GM21717 (cell line): ENCODE data around the gene CCDC181.
"Not testable (repeated sequence)": the region's sequence is repeated elsewhere in the genome, so short reads cannot be mapped to it uniquely, and the experiment has no call there.

Experiments used
- ATAC-seq: cut with Tn5 transposase; IDR thresholded peaks from one replicate; pipeline ENCODE4 v1.9.1; 2021; ENCODE audit warnings: mild to moderate bottlenecking, moderate library complexity; ENCODE audit not compliant: unreplicated experiment

CCDC181 gene

DNA sequence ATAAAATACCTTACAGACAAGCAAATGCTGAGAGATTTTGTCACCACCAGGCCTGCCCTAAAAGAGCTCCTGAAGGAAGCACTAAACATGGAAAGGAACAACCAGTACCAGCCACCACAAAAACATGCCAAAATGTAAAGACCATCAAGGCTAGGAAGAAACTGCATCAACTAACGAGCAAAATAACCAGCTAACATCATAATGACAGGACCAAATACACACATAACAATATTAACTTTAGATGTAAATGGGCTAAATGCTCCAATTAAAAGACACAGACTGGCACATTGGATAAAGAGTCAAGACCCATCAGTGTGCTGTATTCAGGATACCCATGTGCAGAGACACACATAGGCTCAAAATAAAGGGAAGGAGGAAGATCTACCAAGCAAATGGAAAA lies 24.7 kb downstream of the CCDC181 start:
- ATAC-seq = not testable (repeated sequence)

GRCh38 chr1:169395955-169396354 lies 31.3 kb downstream of the CCDC181 start:
- no peak for ATAC-seq

DNA sequence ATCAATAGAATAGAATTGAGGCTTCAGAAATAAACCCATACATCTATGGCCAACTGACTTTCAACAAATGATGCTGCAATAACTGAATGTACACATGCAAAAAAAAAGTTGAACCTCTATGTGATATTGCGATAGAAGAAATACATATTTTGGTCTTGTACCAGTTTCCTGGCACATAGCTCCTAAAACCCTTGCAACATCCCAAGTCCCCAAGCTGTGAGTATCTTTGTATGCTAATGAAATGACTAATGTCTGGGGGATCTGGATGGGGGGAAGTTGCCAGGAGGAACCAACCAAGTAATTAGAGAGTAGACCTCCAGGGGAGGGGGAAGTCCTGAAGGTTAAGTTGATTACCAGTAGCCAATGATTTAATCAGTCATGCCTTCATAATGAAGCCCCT lies 34.9 kb downstream of the CCDC181 start:
- ATAC-seq = no peak

DNA sequence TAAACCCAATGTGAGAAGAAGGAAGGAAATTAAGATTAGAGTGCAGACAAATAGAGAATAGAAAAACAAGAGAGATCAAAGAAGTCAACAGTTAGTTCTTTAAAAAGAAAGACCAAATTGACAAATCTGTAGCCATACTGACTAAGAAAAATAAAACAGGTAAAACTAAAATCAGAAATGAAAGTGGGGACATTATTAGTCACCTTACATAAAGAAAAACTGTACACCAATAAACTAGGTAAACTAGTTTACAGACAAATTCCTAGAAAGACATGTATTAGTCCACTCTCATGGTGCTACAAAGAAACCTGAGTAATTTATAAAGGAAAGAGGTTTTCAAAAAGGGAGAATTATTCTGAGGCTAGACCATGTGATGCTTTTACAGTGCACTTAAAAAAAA lies 37.0 kb downstream of the CCDC181 start:
- ATAC-seq = peak; percentile 85

- ATAC-seq = no peak
These were observed 39.9 kb downstream of the CCDC181 start for GRCh38 chr1:169387399-169387798.

GRCh38 chr1:169383449-169383848 lies 43.8 kb downstream of the CCDC181 start:
- ATAC-seq = no peak

DNA sequence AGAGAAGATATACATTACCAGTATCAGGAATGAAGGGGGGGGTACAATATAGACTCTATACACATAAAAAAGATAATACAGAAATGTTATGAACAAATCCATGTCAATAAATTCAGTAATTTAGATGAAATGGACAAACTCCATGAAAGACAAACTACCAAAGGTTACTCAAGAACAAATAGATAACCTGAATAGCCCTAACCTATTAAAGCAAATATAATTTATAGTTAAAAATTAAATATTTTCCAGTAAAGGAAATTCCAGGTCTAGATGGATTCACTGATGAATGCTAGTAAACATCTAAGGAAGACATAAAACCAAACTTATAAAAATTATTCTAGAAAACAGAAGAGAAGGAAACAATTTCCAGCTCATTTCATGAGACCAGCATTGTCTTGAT lies 46.1 kb downstream of the CCDC181 start:
- ATAC-seq = no peak

DNA sequence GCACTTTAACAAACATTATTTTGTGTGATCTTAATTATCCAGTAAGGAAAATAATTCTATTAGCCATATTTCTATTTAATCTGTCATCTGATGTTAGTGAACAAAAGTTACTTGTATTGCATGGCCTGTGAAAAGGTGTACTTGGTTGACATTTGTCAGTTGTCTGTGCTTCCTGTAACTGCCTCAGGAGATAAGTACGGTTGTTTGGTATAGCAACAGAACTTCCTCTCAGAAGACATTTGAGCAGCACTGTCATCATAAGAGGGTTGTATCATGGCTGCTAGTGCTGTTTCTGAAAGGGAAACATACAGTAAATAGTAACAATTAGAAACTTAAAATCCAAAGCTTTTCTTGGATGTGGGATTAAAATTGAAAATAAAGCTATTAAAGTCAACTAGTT lies 55.9 kb downstream of the CCDC181 start:
- no peak for ATAC-seq

- peak; percentile 23 for ATAC-seq
These were observed 58.9 kb downstream of the CCDC181 start for GRCh38 chr1:169368406-169368769.

- peak; percentile 97 for ATAC-seq
These were observed 59.4 kb downstream of the CCDC181 start, which contains the start of the genes BLZF1 and NME7 for GRCh38 chr1:169367686-169368405. TSS of gene BLZF1 (plus strand) at chr1:169368195. CDS start at chr1:169369523, 1,328 bp downstream. TSS of gene NME7 (minus strand) at chr1:169367797. CDS start at chr1:169367710, 87 bp downstream.

- no peak for ATAC-seq
These were observed 60.1 kb downstream of the CCDC181 start for GRCh38 chr1:169367096-169367685.

- ATAC-seq = no peak
These were observed 62.3 kb downstream of the CCDC181 start for GRCh38 chr1:169364948-169365347.

DNA sequence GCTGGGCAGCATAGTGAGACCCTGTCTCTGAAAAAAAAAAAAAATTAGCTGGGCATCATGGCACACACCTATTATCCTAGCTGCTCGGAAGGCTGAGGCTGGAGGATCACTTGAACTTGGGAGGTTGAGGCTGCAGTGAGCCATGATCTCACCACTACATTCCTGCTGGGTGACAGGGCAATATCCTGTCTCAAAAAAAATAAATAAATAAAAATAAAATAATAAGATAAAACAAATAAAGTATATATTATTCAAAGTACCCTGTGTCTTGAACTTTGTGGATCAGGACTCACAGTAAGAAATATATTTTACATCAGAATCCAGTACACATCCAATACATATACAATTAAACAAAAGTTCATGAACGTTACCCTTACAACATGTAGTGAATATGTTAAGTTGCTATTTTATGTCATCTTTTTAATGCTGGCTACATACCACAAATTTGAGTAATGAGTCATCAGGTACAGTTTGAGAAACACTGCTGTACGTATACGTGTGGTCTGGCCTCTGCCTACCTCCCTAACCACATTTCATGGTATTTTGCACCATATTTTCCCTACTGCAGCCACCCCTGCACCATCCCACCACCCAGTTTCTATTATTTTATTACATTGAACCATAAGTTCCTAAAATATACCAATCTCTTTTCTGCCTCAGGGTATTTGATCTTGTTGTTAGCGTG lies 64.1 kb downstream of the CCDC181 start:
- ATAC-seq = no peak

GRCh38 chr1:169361281-169361680 lies 66.0 kb downstream of the CCDC181 start:
- no peak for ATAC-seq

DNA sequence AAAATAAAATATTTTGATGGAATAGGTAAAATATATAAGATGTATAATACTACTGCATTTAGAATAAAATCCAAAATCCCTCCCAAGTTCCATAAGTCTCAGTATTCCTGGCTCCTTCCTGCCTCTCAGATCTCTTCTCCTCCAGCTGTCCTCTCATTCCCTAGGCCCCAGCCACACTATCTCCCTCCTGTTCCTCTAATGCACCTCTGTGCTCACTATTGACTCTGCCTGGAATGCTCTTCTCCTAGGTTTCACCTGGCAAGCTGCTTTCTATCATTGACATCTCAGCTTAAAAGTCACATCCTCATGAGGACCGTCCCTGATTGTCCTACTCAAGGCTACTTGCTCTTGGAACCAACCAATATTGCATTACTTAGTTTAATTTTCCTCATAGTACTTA lies 66.9 kb downstream of the CCDC181 start:
- ATAC-seq = no peak

DNA sequence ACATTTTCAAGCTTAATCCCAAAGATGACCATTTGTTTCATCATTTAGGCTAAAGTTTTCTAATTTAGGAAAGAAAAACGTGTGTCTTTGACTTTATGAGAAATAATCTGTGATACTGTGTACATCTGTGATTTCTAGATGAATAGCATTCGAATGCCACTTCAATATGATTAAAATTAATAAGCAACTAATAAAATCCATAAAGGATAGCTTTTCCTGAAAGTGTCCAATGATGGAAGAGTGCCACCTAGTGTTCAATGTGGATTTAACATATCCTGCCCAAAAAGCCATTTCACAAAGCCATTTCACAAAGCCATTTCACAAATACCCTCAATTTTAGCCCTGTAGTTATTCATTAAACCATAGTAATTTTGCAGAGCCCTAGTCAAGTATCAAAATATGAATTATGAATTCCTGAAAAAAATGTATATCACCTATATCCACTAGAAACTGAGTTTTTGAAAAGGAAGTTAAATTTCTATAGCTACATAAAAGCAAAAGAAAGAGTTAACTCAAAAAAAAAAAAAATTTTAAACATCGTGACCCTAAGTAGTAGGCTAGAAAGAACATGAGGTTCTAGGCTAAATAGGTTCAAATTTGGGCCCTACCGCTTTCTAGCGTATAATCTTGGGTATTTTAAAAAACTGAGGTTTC lies 78.8 kb downstream of the CCDC181 start:
- ATAC-seq = no peak

DNA sequence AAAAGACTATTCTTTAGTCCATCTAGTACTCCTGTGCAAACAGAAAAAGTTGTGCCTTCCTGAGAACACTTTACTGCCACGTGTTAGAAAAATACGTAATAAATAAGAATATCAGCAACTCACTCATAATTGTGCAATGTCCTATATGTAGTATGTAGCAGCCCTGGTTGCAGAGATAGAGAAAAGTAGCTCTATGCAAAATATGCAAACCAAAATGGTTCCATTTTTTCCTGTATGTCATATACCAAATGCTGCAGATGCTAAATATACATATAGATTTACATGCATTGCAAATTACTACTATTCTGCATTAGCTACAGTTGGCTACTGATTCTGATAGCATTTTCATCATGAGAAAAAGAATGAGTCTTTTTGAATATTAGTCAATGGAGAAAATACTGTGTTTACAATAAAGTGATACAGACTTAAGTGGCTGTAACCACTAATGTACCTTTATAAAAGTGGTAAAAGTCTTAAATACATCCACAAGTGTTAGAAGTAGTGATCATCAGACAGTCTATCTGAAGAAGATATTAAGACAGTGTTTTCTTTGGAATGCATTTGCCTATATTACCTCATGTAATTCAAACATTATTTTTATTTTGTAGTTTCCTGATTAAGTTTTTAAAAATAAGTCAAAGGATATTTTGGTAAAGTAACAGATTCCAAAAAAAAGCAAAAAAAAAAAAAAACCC lies 79.4 kb downstream of the CCDC181 start:
- no peak for ATAC-seq

GRCh38 chr1:169346036-169346589 lies 81.2 kb downstream of the CCDC181 start:
- no peak for ATAC-seq

- no peak for ATAC-seq
These were observed 81.8 kb downstream of the CCDC181 start for GRCh38 chr1:169345511-169345910.
